ENCODE measurements around the gene CHAT. TPM values are rescaled to one million over a fixed set of nuclear protein-coding genes. Genes with fewer than 3 reads are reported as not detected.

CHAT gene
- total RNA-seq, 2 experiments from 2014 or later = not detected

DNA sequence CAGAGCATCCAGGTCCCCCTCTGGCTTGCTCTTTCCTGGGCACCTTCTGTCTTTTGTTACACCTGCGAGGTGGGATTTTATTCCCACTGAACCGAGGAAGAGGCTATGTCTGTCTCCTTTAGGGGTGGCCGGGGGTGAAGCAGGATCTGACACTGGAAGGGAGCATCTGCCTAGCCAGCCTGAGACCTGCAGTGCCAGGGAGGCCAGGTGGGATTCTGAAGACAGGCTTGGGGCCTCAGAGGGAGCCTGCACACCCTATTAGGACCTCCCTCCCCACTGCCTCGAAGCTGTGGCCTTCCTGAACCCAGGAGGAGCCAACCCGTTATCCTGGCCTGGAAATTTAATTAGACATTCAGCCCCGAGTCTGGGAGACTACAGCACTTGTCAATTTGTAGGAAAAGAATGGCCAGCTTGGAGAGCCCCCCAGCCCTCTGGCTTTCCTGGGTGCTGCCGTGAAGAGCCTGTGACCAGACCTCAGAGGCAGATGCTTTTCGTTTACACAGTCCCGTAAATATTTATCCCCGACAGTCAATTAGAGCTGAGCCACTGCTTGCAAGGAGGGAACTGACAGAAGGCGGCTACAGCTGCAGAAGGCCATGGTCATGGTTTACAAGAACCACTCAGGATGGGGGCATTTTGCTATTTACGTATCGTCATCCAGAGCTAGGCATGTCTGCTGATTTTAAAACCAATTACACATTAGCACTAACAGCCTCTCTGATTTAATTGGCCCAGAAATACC, 19.7 kb downstream of the CHAT start:
- no peak overlapping the region for H3K27ac ChIP-seq (ENCODE audit: low read depth in 1 of 2, low read length in 2 of 2)
- H3K4me1 Mint-ChIP-seq (ENCODE audit: low read depth) = no peaks in the 10 kb centered on the region
- H3K36me3 ChIP-seq (ENCODE audit: insufficient read depth, low read length) = no peaks in the 10 kb centered on the region
- ChIA-PET POLR2A (no interaction called here), CTCF (no interaction called here)
- peaks cover 5% of the 10 kb centered on the region for H3K27me3 Mint-ChIP-seq
- H3K27ac Mint-ChIP-seq = no peak overlapping the region
- no peak for DNase-seq
- H3K27me3 ChIP-seq (ENCODE audit: control insufficient read depth in 1 of 2, insufficient read depth in 2 of 2, low read length in 2 of 2) = no peaks in the 10 kb centered on the region
- peaks cover 0 to 3% of the 10 kb centered on the region in 2 experiments for H3K9me3 ChIP-seq (ENCODE audit: control insufficient read depth in 1 of 2, insufficient read depth in 1 of 2, low read length in 2 of 2)
- no peak for ATAC-seq (ENCODE audit: poor library complexity)
- no peak for TF ChIP-seq CTCF (IDR thresholded peaks at IDR 0.05)
- H3K9me3 Mint-ChIP-seq = no peaks in the 10 kb centered on the region
- no peak overlapping the region for H3K4me3 Mint-ChIP-seq
- no peak overlapping the region for H3K4me3 ChIP-seq (ENCODE audit: low read length)
- intact Hi-C loops (cut with DNase I, micrococcal nuclease) = no loop called here
- H3K4me1 ChIP-seq (ENCODE audit: insufficient read depth, low read length) = no peaks in the 10 kb centered on the region
- no peaks in the 10 kb centered on the region for H3K36me3 Mint-ChIP-seq (ENCODE audit: low read depth)

- Histone ChIP-seq H3K36me3 (ENCODE audit: insufficient read depth, low read length) (no peaks in the 10 kb centered on the region), H3K27me3 (ENCODE audit: control insufficient read depth in 1 of 2, insufficient read depth in 2 of 2, low read length in 2 of 2) (no peaks in the 10 kb centered on the region), H3K4me3 (ENCODE audit: low read length) (no peak overlapping the region), H3K4me1 (ENCODE audit: insufficient read depth, low read length) (no peaks in the 10 kb centered on the region), H3K27ac (ENCODE audit: low read depth in 1 of 2, low read length in 2 of 2) (no peak overlapping the region), H3K9me3 (ENCODE audit: control insufficient read depth in 1 of 2, insufficient read depth in 1 of 2, low read length in 2 of 2) (no peaks in the 10 kb centered on the region)
- ChIA-PET POLR2A (no interaction called here), CTCF (no interaction called here)
- intact Hi-C loops (cut with DNase I, micrococcal nuclease) = no loop called here
- Mint-ChIP-seq H3K36me3 (ENCODE audit: low read depth) (no peaks in the 10 kb centered on the region), H3K4me3 (no peak overlapping the region), H3K4me1 (ENCODE audit: low read depth) (no peaks in the 10 kb centered on the region), H3K27ac (no peak overlapping the region), H3K9me3 (no peaks in the 10 kb centered on the region), H3K27me3 (peaks cover 5% of the 10 kb centered on the region)
- TF ChIP-seq CTCF (IDR thresholded peaks at IDR 0.05) = no peak
- DNase-seq = no peak
- no peak for ATAC-seq (ENCODE audit: poor library complexity)
Observed at GRCh38 chr10:49634069-49634660, 20.3 kb downstream of the CHAT start.

- peaks cover 7 to 9% of the 10 kb centered on the region in 2 experiments for H3K27me3 ChIP-seq (ENCODE audit: control insufficient read depth in 1 of 2, insufficient read depth in 2 of 2, low read length in 2 of 2)
- H3K9me3 ChIP-seq (ENCODE audit: control insufficient read depth in 1 of 2, insufficient read depth in 1 of 2, low read length in 2 of 2) = peaks cover 0 to 23% of the 10 kb centered on the region in 2 experiments
- H3K4me1 ChIP-seq (ENCODE audit: insufficient read depth, low read length) = no peaks in the 10 kb centered on the region
Observed at GRCh38 chr10:49642311-49642710, 28.5 kb downstream of the CHAT start.

More at GRCh38 chr10:49642311-49642710, 28.5 kb downstream of the CHAT start:
- Mint-ChIP-seq H3K36me3 (ENCODE audit: low read depth) (no peaks in the 10 kb centered on the region), H3K9me3 (no peaks in the 10 kb centered on the region), H3K27me3 (peaks cover 56% of the 10 kb centered on the region), H3K27ac (no peak overlapping the region), H3K4me1 (ENCODE audit: low read depth) (no peaks in the 10 kb centered on the region), H3K4me3 (no peak overlapping the region)
- CTCF ChIA-PET = no interaction called here
- ATAC-seq (ENCODE audit: poor library complexity) = no peak
- no peak overlapping the region for H3K4me3 ChIP-seq (ENCODE audit: low read length)
- no peak overlapping the region for H3K27ac ChIP-seq (ENCODE audit: low read depth in 1 of 2, low read length in 2 of 2)
- H3K36me3 ChIP-seq (ENCODE audit: insufficient read depth, low read length) = no peaks in the 10 kb centered on the region
- TF ChIP-seq CTCF (IDR thresholded peaks at IDR 0.05) = no peak
- POLR2A ChIA-PET = no interaction called here
- intact Hi-C loops (cut with DNase I, micrococcal nuclease) = no loop called here
- peak in 1 of 14 experiments; percentile 11 for DNase-seq

Data from CD4-positive, alpha-beta T cell (primary cell).